ENCODE data around the gene ZCCHC14.

DNA sequence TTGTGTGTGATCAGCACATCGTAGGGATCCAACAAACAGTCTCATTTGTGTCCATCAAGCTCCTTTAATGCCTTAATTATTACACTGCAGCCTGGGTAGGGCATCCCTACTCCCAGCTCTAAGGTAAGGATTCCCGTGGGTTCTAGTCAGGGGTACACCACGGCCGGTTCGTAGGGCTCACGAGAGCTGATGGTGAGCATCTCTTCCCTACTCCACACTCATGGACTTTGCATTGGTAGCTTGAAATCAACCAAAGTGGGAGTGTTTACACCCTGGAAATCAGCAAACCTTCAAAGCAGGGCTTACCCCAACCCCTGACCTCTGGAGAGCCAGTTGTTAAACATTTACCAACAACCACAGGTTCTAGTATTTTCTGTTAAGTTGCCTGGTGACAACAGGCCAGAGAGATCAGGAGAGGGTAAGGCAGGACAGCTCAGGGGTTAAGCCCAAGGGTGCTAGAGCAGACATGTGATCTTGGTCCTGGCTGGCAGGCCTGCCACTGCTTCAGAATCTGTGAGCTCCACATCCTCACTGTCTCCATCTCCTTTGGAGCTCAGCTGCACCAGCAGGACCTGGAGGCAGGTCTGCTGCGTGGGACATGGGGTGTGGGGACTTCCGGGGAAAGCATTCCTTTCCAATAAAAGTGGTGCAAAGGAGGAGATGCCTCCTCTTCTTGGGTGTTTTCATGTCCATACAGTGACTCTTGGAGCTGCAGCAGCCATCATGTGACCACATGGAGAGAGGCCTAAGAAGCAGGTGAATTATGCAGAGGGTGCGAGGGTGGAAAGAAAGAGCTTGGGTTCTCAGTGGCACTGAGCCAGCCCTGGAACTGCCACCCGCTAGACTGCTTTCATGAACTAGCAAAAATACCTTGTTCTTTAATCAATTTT, 36.1 kb upstream of the ZCCHC14 start:
- TF ChIP-seq, protein P1, sequence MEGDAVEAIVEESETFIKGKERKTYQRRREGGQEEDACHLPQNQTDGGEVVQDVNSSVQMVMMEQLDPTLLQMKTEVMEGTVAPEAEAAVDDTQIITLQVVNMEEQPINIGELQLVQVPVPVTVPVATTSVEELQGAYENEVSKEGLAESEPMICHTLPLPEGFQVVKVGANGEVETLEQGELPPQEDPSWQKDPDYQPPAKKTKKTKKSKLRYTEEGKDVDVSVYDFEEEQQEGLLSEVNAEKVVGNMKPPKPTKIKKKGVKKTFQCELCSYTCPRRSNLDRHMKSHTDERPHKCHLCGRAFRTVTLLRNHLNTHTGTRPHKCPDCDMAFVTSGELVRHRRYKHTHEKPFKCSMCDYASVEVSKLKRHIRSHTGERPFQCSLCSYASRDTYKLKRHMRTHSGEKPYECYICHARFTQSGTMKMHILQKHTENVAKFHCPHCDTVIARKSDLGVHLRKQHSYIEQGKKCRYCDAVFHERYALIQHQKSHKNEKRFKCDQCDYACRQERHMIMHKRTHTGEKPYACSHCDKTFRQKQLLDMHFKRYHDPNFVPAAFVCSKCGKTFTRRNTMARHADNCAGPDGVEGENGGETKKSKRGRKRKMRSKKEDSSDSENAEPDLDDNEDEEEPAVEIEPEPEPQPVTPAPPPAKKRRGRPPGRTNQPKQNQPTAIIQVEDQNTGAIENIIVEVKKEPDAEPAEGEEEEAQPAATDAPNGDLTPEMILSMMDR (IDR thresholded peaks at IDR 0.05), result no peak
- no peak for TF ChIP-seq POLR2A (IDR thresholded peaks at IDR 0.05)

All from esophagus squamous epithelium (tissue), 4 donors.